ENCODE measurements around the gene GLYR1. TPM values are rescaled to one million over a fixed set of nuclear protein-coding genes. Genes with fewer than 3 reads are reported as not detected.

The GLYR1 gene
- total and polyA plus RNA-seq, 10 of the 15 experiments (the other 5 are each of a cell fraction or from before 2014, with no cell fraction given), result 7.3 to 90.2 (median 57.2) TPM

- TF ChIP-seq NFIC (IDR thresholded peaks at IDR 0.05; ENCODE audit: low read depth, low read length), result no peak
- no peak for TF ChIP-seq HDAC2 (IDR thresholded peaks at IDR 0.05)
- no peak for TF ChIP-seq WRNIP1 (IDR thresholded peaks at IDR 0.05; ENCODE audit: borderline replicate concordance, low read depth, low read length)
- TF ChIP-seq PAX8 (IDR thresholded peaks at IDR 0.05), result no peak
- TF ChIP-seq SPI1 (IDR thresholded peaks at IDR 0.05; ENCODE audit: borderline replicate concordance, insufficient read depth, low read depth, low read length), result no peak
- TF ChIP-seq CHD4 (IDR thresholded peaks at IDR 0.05), result no peak
Observed at GRCh38 chr16:4813251-4814003, 33.7 kb downstream of the GLYR1 start (continued).

GRCh38 chr16:4811773-4812172 lies 35.3 kb downstream of the GLYR1 start:
- SMC1A ChIA-PET (ENCODE audit: uncharacterized antibody, unreplicated experiment), result interaction anchor here (1.1 kb wide), 1 partner anchor 9 kb away, joined by 4 read pairs; no protein-coding TSS in a partner anchor
- Histone ChIP-seq H3K36me3 (ENCODE audit: control insufficient read depth in 2 of 2, insufficient read depth in 2 of 2, low read length in 1 of 2) (peaks cover 16 to 31% of the 10 kb centered on the region in 2 experiments), H3K4me2 (ENCODE audit: control insufficient read depth, insufficient read depth) (no peak overlapping the region), H3K4me3 (no peak overlapping the region), H3K9ac (ENCODE audit: control insufficient read depth, insufficient read depth, low read length) (no peak overlapping the region), H3K27ac (ENCODE audit: control insufficient read depth, insufficient read depth) (no peak overlapping the region), H3K79me2 (ENCODE audit: control insufficient read depth, insufficient read depth, low read length) (no peaks in the 10 kb centered on the region), H4K20me1 (ENCODE audit: control insufficient read depth, insufficient read depth) (no peaks in the 10 kb centered on the region), H3K27me3 (replicated peaks in 1 of 2; ENCODE audit: control insufficient read depth in 2 of 2, insufficient read depth in 2 of 2, low read length in 1 of 2) (no peaks in the 10 kb centered on the region), H2AFZ (ENCODE audit: control insufficient read depth, low read depth, low read length) (no peak overlapping the region), H3K9me3 (replicated peaks; ENCODE audit: control insufficient read depth, insufficient read depth, low read length) (no peaks in the 10 kb centered on the region), H3K4me1 (ENCODE audit: control insufficient read depth, insufficient read depth, low read length) (no peaks in the 10 kb centered on the region)
- ATAC-seq (no peak), DNase-seq (ENCODE audit: low read depth, low spot score) (no peak), FAIRE-seq (no peak)
- RAD21 ChIA-PET (ENCODE audit: unreplicated experiment), result no interaction called here
- intact Hi-C loops (cut with micrococcal nuclease; ENCODE audit: unreplicated experiment), result no loop called here
- WGBS (ENCODE audit: insufficient coverage, insufficient replicate concordance, low lambda C conversion rate, missing lambda C conversion rate), result 94% methylated on average over 9 of the region's 9 CpGs
- in situ Hi-C loops (cut with MboI), result no loop called here
- CTCF ChIA-PET, result no interaction called here
- POLR2A ChIA-PET, result no interaction called here
- TSS peak; percentile 16 for BruUV-seq (replicated peaks)
- TF ChIP-seq IKZF2 (IDR thresholded peaks at IDR 0.05), result no peak
- TF ChIP-seq RELB (IDR thresholded peaks at IDR 0.05; ENCODE audit: low read depth), result no peak
- no peak for TF ChIP-seq CEBPB (IDR thresholded peaks at IDR 0.05; ENCODE audit: borderline replicate concordance in 1 of 2, low read depth in 2 of 2, low read length in 2 of 2)
- TF ChIP-seq BACH1 (IDR thresholded peaks at IDR 0.05; ENCODE audit: borderline replicate concordance), result no peak
- TF ChIP-seq ESRRA (IDR thresholded peaks at IDR 0.05; ENCODE audit: low read length), result no peak
- TF ChIP-seq ZBTB40 (IDR thresholded peaks at IDR 0.05; ENCODE audit: borderline replicate concordance), result no peak
- TF ChIP-seq TCF12 (IDR thresholded peaks at IDR 0.05; ENCODE audit: low read depth, low read length), result no peak
- TF ChIP-seq RUNX3 (IDR thresholded peaks at IDR 0.05; ENCODE audit: low read length), result no peak
- no peak for TF ChIP-seq HDAC2 (IDR thresholded peaks at IDR 0.05)
- TF ChIP-seq NRF1 (conservative IDR thresholded peaks at IDR 0.05; ENCODE audit: low read depth, low read length), result no peak
- no peak for TF ChIP-seq PAX8 (IDR thresholded peaks at IDR 0.05)
- no peak for TF ChIP-seq GATAD2B (conservative IDR thresholded peaks at IDR 0.05; ENCODE audit: low read depth)
- TF ChIP-seq FOXM1 (IDR thresholded peaks at IDR 0.05; ENCODE audit: low read depth, low read length), result no peak
- TF ChIP-seq KAT2A (conservative IDR thresholded peaks at IDR 0.05; ENCODE audit: control insufficient read depth, low read depth, low read length), result no peak
- no peak for TF ChIP-seq JUND (IDR thresholded peaks at IDR 0.05; ENCODE audit: low read depth, low read length)
